ENCODE data around the gene KCNN3.
A peak's percentile ranks its signal among the peaks of the same experiment; 100 is the strongest.

The KCNN3 gene

DNA sequence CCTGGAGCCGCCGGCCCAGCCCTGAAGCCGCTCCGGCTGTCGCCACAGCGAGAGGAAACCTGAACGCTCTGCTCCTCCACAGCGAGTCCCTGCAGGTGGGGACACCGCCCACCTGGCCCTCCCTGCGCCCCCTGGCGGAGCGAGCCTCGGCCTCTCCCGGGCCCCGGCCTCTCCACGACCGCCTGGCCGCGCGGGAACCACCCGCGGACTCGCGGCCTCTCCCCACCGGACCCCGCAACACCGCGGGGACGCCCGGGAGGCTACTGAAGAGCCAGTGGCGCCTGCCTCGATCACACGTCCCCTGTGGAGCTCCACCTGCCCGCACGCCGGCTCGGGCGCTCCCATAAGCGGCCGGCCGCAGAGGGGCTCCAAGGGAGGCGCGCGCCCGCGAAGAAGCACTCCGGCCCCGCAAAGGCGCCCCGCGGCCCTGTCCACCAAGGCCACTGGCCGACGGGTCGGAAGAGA is 109.6 kb downstream of the KCNN3 start:
- intact Hi-C loops (cut with DNase I) = no loop called here
- DNase-seq = peak in 6 of 10 donors; percentile 27 to 91 (median 48)

- intact Hi-C loops (cut with DNase I) = no loop called here
Observed at GRCh38 chr1:154759793-154760192, 110.3 kb downstream of the KCNN3 start.

DNA sequence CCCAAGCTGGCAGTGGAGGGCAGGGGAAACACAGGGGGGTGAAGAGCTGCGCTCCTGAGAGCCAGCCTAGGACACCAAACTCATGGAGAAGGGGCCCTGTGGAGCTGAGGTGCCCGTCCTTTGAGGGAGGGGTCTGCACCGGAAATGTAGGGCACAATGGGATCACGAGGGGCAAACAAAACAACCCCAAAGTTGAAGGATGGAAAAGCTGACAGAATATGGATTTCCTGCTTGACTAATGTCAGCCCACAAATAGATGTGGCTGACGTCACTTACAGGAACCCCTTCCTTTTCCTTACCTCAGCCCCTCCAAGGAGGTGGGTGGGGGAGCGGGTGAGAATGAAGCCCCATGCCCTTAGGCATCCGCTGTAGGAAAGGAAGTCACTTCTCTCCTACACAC is 110.9 kb downstream of the KCNN3 start:
- no peak for DNase-seq
- intact Hi-C loops (cut with DNase I) = no loop called here

More at GRCh38 chr1:154759793-154760192, 110.3 kb downstream of the KCNN3 start:
- peak in 1 of 10 donors; percentile 3 for DNase-seq

DNA sequence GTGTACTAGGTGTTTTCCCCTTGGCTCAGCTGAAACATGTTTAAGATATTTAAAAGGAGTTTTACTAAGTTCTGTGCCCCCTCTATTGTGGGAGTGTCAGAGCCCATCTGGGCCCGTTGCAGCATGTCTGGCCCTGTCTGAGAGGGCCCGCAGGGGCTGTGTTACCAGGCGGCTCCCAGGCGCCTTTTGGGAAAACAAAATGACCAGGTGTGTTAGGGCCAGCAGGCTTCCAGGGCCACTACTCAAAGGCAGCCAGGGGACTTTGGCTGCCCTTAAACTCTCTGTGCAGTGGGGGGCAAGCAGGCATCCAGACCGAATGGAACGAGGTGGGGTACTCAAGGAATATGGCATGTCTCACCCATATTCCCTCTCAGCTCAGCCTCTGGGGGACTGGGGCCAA is 111.7 kb downstream of the KCNN3 start:
- DNase-seq = peak in 1 of 10 donors; percentile 7
- intact Hi-C loops (cut with DNase I) = no loop called here

- DNase-seq = peak in 1 of 10 donors; percentile 25
- intact Hi-C loops (cut with DNase I) = no loop called here
Observed at GRCh38 chr1:154756793-154757548, 113.1 kb downstream of the KCNN3 start.

DNA sequence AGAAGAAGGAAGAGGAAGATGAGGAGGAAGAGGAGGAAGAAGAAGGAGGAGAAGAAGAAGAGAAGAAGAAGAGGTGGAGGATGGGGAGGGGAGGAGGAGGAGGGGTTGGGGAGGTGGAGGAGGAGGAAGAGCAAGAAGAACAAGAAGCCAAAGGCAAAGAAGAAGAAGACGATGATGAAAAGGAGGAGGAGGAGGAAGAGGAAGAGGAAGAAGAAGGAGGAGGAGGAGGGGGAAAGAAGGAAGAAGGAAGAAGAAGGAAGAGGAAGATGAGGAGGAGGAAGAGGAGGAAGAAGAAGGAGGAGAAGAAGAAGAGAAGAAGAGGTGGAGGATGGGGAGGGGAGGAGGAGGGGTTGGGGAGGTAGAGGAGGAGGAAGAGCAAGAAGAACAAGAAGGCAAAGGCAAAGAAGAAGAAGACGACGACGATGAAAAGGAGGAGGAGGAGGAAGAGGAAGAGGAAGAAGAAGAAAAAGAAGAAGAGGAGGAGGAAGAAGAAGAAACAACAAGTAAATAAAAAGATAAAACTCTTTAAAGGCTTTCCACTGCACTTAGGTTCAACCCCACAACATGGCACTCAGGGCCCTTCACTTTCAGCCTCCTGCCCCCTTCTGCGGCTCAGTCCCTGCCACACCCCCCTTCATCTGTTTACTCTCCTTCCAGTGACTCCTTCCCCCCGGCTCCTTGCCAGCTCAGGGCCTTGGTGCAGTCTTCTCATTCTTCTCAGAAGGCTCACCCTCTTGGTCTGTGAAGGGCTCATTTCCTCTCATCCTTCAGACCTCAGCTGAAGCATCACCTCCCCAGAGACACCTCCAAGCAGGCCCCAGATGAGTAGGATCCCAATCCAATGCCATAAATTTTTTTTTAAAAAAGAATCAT is 114.0 kb downstream of the KCNN3 start:
- intact Hi-C loops (cut with DNase I) = no loop called here
- no peak for DNase-seq

DNA sequence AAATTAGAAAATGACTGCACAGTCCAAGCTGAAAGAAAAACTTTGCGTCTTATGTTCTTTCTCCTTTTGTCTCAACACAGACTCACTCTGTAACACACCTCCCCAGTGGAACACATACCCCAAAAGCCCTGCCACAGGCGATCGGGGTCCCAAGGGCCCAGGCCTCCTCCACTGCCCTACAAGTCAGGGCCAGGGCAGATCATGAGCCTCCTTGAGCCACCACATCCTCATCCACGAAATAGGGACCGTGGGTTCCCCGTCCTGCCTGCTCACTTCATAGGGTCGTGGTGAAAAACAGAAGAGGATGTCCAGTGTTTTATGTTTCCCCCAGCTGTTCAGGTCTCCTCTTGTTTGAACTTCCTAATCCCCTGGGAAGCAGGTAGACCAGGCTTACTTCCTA is 116.7 kb downstream of the KCNN3 start:
- peak in 2 of 10 donors; percentile 21 to 50 for DNase-seq
- intact Hi-C loops (cut with DNase I) = no loop called here

DNA sequence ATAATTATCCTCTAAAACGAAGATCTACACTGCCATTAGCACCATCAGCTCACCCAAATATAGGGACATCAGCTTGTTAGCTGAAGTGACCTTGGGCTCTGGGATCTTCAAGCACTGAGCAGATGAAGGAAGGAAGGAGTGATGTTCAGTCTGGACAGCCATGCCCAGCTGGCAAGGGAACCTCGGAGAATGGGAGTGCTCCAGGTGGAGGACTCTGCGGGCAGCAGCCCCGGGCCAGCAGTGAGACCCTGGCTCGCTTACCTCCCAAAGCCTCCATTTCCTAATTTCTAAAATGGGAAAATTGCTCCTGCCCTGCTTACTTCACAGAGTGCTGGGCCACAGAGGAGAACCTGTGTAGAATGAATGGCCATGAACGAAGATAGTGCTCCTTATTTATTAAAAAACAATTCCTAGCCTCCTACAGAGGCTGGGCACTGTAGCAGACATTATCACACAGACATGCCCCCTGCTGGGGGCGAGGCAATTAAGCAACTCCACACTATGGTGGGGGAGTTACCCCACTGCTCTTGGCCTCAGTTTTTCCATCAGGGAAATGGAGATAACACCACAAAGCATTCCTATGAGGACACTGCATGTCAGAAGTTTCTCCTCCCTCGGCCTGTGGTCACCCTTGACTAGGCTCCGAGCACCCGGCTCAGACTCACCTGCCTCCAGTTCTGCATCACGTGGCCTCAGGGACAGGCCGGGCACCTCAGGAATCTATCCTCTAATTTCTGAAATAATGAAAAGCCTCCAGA is 117.6 kb downstream of the KCNN3 start:
- peak in 1 of 10 donors; percentile 52 for DNase-seq
- intact Hi-C loops (cut with DNase I) = no loop called here

DNA sequence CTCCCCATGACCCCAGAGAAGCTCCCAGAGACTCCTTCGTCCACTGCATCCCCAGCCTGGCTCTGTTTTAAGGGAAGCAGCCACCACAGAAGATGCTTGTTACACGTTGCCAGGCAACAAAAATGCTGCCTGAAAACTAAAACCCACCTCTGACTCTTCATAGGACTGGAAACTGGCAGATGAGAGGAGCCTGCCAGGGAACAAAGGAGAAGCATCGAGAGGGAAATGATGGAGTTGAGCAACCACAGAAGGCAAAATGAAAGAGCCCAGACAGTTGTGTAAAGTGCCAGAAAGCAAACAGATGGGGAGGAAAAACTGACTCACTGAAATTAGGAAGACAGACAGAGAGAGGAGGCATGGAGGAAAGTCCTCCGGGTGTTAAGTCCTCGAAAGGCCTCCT is 118.4 kb downstream of the KCNN3 start:
- peak in 1 of 10 donors; percentile 24 for DNase-seq
- intact Hi-C loops (cut with DNase I) = no loop called here

DNA sequence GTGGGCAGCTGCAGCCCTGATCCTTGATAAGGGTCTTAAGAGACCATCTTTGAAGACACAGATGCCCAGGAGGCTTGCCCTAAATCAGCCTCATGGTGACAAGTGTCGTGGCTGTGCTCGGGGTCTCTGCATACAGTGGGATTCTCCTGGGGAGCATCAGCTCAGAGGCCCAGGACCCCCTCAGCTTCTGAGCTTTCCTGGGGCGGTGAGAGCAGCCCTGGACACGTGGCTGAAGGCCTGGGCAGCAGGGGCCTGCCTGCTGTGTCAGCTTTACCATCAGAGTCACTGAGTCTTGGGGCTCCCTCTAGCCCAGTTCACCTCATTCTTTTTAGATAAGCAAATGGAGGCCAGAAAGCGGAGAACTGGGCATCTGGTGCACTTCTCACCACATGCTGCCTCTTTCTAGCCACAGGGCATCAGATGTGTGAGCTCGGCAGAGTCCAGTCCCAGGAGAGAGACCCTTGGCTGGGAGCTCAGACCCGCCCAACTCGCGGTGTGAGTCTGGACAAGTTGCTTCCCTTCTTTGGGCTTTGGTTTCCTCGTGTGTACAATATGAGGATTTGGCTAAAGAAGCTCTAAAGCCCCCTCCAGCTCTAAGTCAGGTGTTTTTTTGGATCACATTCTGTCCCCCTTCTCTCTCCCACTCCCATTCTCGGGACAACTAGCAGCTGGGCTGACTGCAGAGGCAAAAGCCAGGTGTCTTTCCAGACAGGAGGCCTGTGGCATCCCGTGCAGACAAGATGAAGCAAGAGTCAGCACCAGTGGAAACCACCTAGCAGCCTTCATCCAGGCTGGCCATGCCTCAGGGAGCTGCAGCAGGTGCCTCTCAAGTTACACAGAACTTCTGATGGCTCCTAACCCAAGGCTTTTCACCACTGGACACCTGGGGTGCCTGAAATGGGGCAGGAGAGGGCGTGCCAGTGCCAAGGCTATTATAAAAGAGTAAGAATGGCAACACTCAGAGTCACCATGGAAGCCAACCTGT is 119.1 kb downstream of the KCNN3 start:
- intact Hi-C loops (cut with DNase I) = no loop called here

DNA sequence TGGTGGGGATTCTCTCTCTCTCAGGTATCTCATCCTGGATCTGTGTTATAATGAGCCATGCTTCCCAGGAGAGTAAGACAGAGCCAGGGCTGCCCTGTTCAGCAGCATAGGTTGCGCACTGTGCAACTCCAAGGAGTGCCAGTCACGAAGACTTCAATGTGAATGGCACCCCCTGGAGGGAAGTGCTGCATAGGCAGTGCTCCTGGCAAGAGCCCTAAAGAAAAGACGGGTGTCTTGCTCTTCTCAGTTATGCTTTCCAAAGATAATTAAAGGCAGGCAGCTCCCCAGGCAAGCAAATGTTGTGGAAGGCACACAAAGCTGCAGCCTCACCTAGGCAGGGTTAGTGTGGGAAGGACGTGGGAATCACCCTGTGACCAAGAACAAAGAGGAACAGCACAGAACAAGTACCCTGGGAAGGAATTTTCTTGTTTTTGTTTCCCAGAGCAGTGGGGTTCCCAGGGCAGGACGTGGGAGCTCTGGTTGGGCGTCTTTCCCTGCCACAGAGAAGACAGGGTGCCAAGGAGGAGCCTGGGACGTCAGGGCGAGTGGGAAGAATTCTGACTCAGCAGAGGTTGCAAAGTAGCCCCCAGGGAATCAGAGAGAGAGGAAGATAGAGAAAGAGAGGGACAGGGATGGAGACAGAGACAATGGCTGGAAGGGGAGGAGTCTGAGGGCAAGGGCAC is 120.9 kb downstream of the KCNN3 start:
- intact Hi-C loops (cut with DNase I) = no loop called here
- DNase-seq = peak in 1 of 10 donors; percentile 76

More for the DNA sequence above, 119.1 kb downstream of the KCNN3 start:
- peak in 1 of 10 donors; percentile 58 for DNase-seq

GRCh38 chr1:154748405-154748775 is 121.7 kb downstream of the KCNN3 start:
- DNase-seq = no peak
- intact Hi-C loops (cut with DNase I) = no loop called here

- intact Hi-C loops (cut with DNase I) = no loop called here
- peak in 1 of 10 donors; percentile 71 for DNase-seq
Observed at GRCh38 chr1:154747740-154748404, 122.2 kb downstream of the KCNN3 start.

DNA sequence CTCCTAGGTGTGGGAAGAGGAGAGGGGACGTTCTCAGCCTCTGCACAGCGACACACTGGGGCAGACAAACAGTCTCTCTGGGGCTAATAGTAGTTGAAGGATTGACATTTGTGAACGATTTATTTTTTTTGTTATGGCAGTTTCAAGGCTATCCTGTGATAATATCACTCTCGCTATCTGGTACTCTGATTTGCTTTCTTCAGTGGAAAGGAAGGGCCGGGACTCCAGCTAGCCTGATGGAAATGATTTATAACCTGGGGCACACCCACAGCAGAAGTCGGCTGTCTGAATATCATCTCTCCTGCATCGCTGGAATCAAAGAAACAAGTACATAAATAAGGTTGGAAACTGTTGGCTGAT is 122.7 kb downstream of the KCNN3 start:
- DNase-seq = no peak
- intact Hi-C loops (cut with DNase I) = no loop called here

DNA sequence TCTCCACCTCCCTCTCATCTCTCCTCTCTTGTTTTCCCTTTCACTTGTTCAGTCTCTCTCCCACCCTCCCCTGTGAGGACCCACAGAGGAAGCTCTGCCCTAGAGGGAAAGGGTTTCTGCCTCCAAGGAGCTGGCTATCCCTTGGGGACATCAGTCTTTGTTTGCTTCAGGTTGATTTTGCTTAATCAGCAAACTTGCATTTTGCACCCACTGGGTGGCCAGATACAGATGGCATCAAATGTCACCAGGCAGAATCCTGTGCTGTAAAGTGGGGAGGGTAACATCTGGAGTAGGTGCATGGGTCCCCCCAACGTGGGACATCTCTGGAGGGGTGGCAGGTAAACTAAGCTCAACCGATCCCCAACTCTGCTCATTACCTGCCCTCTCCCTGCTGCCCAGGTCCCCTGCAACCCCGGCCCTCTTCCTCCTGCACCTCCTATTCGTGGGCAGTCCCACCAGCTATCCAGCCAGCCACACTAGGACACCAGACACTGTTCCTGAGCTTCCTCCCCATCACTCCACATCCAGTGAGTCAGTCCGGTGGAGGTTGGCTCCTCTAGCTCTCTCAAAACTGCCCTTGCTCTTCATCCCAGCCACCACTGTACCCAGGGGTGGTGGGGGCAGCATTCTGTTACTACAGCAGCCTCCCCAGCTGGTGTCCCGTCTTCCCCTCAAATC is 123.3 kb downstream of the KCNN3 start:
- DNase-seq = peak in 1 of 10 donors; percentile 67

GRCh38 chr1:154745750-154746425 is 124.2 kb downstream of the KCNN3 start:
- intact Hi-C loops (cut with DNase I) = no loop called here
- DNase-seq = peak in 1 of 10 donors; percentile 67

More for the DNA sequence above, 123.3 kb downstream of the KCNN3 start:
- intact Hi-C loops (cut with DNase I) = no loop called here

GRCh38 chr1:154745286-154745731 is 124.8 kb downstream of the KCNN3 start:
- intact Hi-C loops (cut with DNase I) = no loop called here
- DNase-seq = peak in 1 of 10 donors; percentile 20
